ENCODE data around the gene ABHD2. TPM values are rescaled to one million over a fixed set of nuclear protein-coding genes. Genes with fewer than 3 reads are reported as not detected.
"Not testable (repeated sequence)": the region's sequence is repeated elsewhere in the genome, so short reads cannot be mapped to it uniquely, and the experiment has no call there.

The ABHD2 gene
- total RNA-seq, 2 experiments from 2014 or later: 53.3 to 58.1 TPM

- H3K27ac Mint-ChIP-seq; H3K36me3 Mint-ChIP-seq; H3K4me3 Mint-ChIP-seq; ATAC-seq; DNase-seq; H3K9me3 Mint-ChIP-seq (ENCODE audit: low read depth): not testable (repeated sequence)
- Mint-ChIP-seq H3K27me3 (peaks cover 37% of the 10 kb centered on the region), H3K4me1 (peaks cover 13% of the 10 kb centered on the region)
- CTCF ChIA-PET: interaction anchor here (2.5 to 5.4 kb wide), 2 partner anchors 34 to 63 kb away, joined by 6 to 49 read pairs; no protein-coding TSS in a partner anchor
Measured at GRCh38 chr15:89239883-89240810, 151.9 kb downstream of the ABHD2 start.

GRCh38 chr15:89243046-89243690 is 154.9 kb downstream of the ABHD2 start:
- peaks cover 13% of the 10 kb centered on the region for H3K27me3 Mint-ChIP-seq
- H3K4me3 Mint-ChIP-seq: peak overlapping the region; percentile 89
- ATAC-seq (no peak), DNase-seq (no peak)
- no peaks in the 10 kb centered on the region for H3K9me3 Mint-ChIP-seq (ENCODE audit: low read depth)
- peak overlapping the region; percentile 92 for H3K27ac Mint-ChIP-seq
- CTCF ChIA-PET: interaction anchor here (1.0 to 7.0 kb wide), 7 partner anchors 10 to 185 kb away, joined by 3 to 108 read pairs (median 4); partner anchors contain the start of gene ABHD2
- peaks cover 33% of the 10 kb centered on the region for H3K36me3 Mint-ChIP-seq
- peaks cover 38% of the 10 kb centered on the region for H3K4me1 Mint-ChIP-seq

DNA sequence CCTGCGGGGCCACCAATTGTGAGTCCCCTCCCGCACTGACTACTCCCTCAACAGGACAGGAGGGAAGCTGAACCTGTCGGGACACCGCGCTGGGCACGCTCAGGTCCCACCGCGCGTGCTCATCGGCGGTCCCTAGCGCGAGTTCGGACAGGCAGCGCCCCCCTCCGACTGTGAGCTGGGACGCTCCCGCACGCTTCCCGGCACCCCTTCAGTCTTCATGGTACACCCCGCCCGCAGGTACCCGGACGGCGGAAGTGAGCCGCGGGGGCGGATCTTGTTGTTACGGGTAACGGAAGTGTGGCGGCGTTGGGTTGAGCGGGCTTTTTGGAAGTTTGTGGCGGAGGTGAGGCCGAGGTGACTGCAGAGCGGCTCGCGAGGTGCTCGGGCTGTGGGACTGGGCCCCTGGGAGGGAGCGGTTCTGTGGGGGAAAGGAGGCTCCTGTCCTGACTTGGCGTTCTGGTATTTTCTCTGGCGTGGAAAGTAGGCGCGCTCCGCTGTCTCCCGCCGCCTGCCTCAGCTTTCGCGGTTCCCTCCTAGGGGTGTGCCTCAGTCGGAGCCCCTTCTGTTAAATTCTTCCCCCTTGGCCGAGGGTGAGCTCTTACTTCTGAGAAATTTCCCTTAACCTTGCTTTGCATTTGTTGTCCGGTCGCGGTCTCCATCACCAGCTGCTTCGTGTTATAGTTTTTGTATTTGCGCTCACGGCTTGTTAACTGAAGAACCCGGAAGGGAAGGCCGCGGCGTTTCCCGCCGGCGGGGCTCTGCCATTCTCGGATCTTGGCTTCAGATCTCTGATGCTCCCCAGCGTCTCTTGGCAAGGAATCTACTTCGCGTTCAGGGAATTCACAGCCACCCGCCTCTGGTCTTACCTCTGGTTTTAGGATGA is 155.7 kb downstream of the ABHD2 start, which contains the start of gene FANCI:
Gene FANCI (plus strand): TSS at position 289 of the 883 bp plus-strand sequence. CDS start 3,669 bp downstream, outside the sequence.
- peaks cover 7% of the 10 kb centered on the region for H3K27me3 Mint-ChIP-seq
- H3K27ac Mint-ChIP-seq: peak within 1 kb of the TSS; percentile 92
- peak; percentile 93 for ATAC-seq
- peak within 1 kb of the TSS; percentile 89 for H3K4me3 Mint-ChIP-seq
- CTCF ChIA-PET: interaction anchor here (0.8 to 7.0 kb wide), 16 partner anchors 9 to 339 kb away, joined by 3 to 108 read pairs (median 4); partner anchors contain the start of gene ABHD2
- peak; percentile 98 for DNase-seq
- no peaks in the 10 kb centered on the region for H3K9me3 Mint-ChIP-seq (ENCODE audit: low read depth)
- H3K4me1 Mint-ChIP-seq: peaks cover 43% of the 10 kb centered on the region
- H3K36me3 Mint-ChIP-seq: peaks cover 41% of the 10 kb centered on the region

- no peaks in the 10 kb centered on the region for H3K9me3 Mint-ChIP-seq (ENCODE audit: low read depth)
- peak overlapping the region; percentile 92 for H3K27ac Mint-ChIP-seq
- H3K27me3 Mint-ChIP-seq: peaks cover 5% of the 10 kb centered on the region
- CTCF ChIA-PET: interaction anchor here (0.6 to 7.0 kb wide), 17 partner anchors 8 to 340 kb away, joined by 3 to 108 read pairs (median 4); partner anchors contain the start of gene ABHD2
- H3K4me3 Mint-ChIP-seq: peak overlapping the region; percentile 89
- DNase-seq (no peak), ATAC-seq (peak; percentile 13)
- H3K4me1 Mint-ChIP-seq: peaks cover 47% of the 10 kb centered on the region
- peaks cover 46% of the 10 kb centered on the region for H3K36me3 Mint-ChIP-seq
Measured at GRCh38 chr15:89244574-89244903, 156.3 kb downstream of the ABHD2 start.

DNA sequence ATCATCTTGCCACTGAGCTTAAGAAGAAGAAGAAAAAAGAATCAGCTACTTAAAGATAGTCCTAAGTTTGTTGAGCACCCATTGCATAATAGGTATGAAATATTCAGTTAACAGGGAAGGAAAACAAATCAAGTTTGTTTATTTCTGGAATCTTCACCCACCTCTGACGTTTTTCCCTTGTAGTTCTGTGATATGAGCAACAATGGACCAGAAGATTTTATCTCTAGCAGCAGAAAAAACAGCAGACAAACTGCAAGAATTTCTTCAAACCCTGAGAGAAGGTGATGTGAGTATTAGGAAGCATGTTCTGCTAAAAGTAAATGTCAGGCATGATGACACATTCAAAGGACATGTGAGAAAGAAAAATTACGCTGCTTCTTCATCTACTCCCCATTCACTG is 159.2 kb downstream of the ABHD2 start:
- H3K27ac Mint-ChIP-seq: no peak overlapping the region
- peaks cover 52% of the 10 kb centered on the region for H3K4me1 Mint-ChIP-seq
- ATAC-seq: no peak

DNA sequence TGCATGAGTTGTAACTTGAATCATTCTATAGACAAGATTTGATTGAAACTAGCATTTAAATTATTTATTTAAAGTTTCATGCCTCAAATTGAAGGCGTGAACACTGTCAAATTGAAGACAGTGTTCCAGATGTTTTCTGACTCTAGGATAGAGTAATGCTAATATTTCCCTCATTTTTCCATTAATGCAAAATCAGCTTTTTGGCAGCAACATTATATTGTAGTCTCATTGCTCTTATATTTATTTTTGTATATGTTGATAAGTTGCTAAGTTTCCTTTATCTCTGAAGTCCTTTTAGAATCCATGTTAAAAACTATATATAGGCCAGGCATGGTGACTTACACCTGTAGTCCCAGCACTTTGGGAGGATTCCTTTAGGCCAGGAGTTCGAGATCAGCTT is 160.3 kb downstream of the ABHD2 start:
- CTCF ChIA-PET: interaction anchor here (1.0 to 7.0 kb wide), 3 partner anchors 25 to 52 kb away, joined by 3 to 108 read pairs (median 3); no protein-coding TSS in a partner anchor

More for the DNA sequence above, 159.2 kb downstream of the ABHD2 start:
- Mint-ChIP-seq H3K27me3 (no peaks in the 10 kb centered on the region), H3K9me3 (ENCODE audit: low read depth) (no peaks in the 10 kb centered on the region), H3K36me3 (peaks cover 67% of the 10 kb centered on the region), H3K4me3 (no peak overlapping the region)
- no peak for DNase-seq
- CTCF ChIA-PET: interaction anchor here (1.5 to 7.0 kb wide), 2 partner anchors 42 to 84 kb away, joined by 5 to 108 read pairs; no protein-coding TSS in a partner anchor

DNA sequence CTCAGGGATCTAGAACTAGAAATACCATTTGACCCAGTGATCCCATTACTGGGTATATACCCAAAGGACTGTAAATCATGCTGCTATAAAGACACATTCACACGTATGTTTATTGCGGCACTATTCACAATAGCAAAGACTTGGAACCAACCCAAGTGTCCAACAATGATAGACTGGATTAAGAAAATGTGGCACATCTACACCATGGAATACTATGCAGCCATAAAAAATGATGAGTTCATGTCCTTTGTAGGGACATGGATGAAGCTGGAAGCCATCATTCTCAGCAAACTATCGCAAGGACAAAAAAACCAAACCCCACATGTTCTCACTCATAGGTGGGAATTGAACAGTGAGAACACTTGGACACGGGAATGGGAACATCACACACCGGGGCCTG is 161.9 kb downstream of the ABHD2 start:
- H3K9me3 Mint-ChIP-seq (ENCODE audit: low read depth); H3K27ac Mint-ChIP-seq; ATAC-seq; H3K27me3 Mint-ChIP-seq; H3K4me3 Mint-ChIP-seq; DNase-seq: not testable (repeated sequence)
- Mint-ChIP-seq H3K36me3 (peaks cover 78% of the 10 kb centered on the region), H3K4me1 (peaks cover 38% of the 10 kb centered on the region)
- CTCF ChIA-PET: interaction anchor here (1.0 to 7.0 kb wide), 2 partner anchors 32 to 45 kb away, joined by 3 to 108 read pairs; no protein-coding TSS in a partner anchor

More for the DNA sequence above, 160.3 kb downstream of the ABHD2 start:
- ATAC-seq (no peak), DNase-seq (no peak)
- H3K36me3 Mint-ChIP-seq: peaks cover 74% of the 10 kb centered on the region
- H3K9me3 Mint-ChIP-seq (ENCODE audit: low read depth): no peaks in the 10 kb centered on the region
- no peak overlapping the region for H3K4me3 Mint-ChIP-seq
- H3K4me1 Mint-ChIP-seq: peaks cover 43% of the 10 kb centered on the region
- H3K27me3 Mint-ChIP-seq: no peaks in the 10 kb centered on the region
- H3K27ac Mint-ChIP-seq: no peak overlapping the region

Other genes with a start within 250 kb of the ABHD2 start
- gene HAPLN3, start 192.9 kb upstream of the ABHD2 start, total RNA-seq: 10 to 100 TPM; 37.3 to 49.1 TPM
- 10 to 100 TPM; 22.9 to 38.1 TPM for gene MFGE8, start 175.1 kb upstream of the ABHD2 start, total RNA-seq
- gene RLBP1, start 133.1 kb downstream of the ABHD2 start, total RNA-seq: not detected
- 100 to 1,000 TPM; 206 to 236 TPM for gene FANCI, start 155.5 kb downstream of the ABHD2 start, total RNA-seq
- 100 to 1,000 TPM; 117 to 119 TPM for gene POLG, start 246.4 kb downstream of the ABHD2 start, total RNA-seq